Liver (tissue), 9 donors: ENCODE results near the gene SUGCT. TPM values are rescaled to one million over a fixed set of nuclear protein-coding genes. Genes with fewer than 3 reads are reported as not detected.

Experiments
- DNase-seq: peaks from one replicate; pipeline ENCODE4 v3.0.0-alpha.2; 2017; ENCODE audit warnings: low spot score
- H3K27ac ChIP-seq, 2 donors: one replicate each; pipeline ENCODE4 v1.7.0; 2013; ENCODE audit warnings: inconsistent platforms in 2 of 2, low read length in 2 of 2, control low read depth in 1 of 2, low read depth in 1 of 2, mild to moderate bottlenecking in 1 of 2
- H3K27me3 ChIP-seq, 4 donors: one replicate each; pipeline versions ENCODE4 v1.6.1 to v1.7.0; 2013; ENCODE audit warnings: low read length in 3 of 4, inconsistent platforms in 1 of 4, mild to moderate bottlenecking in 1 of 4, moderate library complexity in 1 of 4; ENCODE audit not compliant: control insufficient read depth in 4 of 4, insufficient read depth in 4 of 4
- H3K36me3 ChIP-seq, 4 donors: one replicate each; pipeline versions ENCODE4 v1.6.1 to v1.7.0; 2013; ENCODE audit warnings: low read length in 3 of 4, mild to moderate bottlenecking in 3 of 4, low read depth in 1 of 4, moderate library complexity in 1 of 4; ENCODE audit not compliant: control insufficient read depth in 4 of 4, insufficient read depth in 3 of 4
- H3K4me1 ChIP-seq, 4 donors: one replicate each; pipeline versions ENCODE4 v1.6.1 to v1.7.0; 2013; ENCODE audit warnings: low read length in 3 of 4, mild to moderate bottlenecking in 3 of 4, moderate library complexity in 1 of 4; ENCODE audit not compliant: control insufficient read depth in 4 of 4, insufficient read depth in 4 of 4
- H3K4me3 ChIP-seq, 3 donors: one replicate each; pipeline versions ENCODE4 v1.6.1 to v1.7.0; 2013; ENCODE audit warnings: low read length in 3 of 3, control low read depth in 1 of 3, low read depth in 1 of 3, mild to moderate bottlenecking in 1 of 3
- H3K9ac ChIP-seq, 2 donors: one replicate each; pipeline ENCODE4 v1.7.0; 2013; ENCODE audit warnings: low read length in 2 of 2, mild to moderate bottlenecking in 2 of 2, moderate library complexity in 2 of 2, control low read depth in 1 of 2, low read depth in 1 of 2
- H3K9me3 ChIP-seq, 4 donors: one replicate each; pipeline versions ENCODE4 v1.6.1 to v1.7.0; 2013; ENCODE audit warnings: low read length in 3 of 4; ENCODE audit not compliant: control insufficient read depth in 4 of 4
- ATF3 ChIP-seq: IDR thresholded peaks from 2 replicates; pipeline ENCODE4 v1.6.1; 2016; ENCODE audit warnings: antibody characterized with exemption
- EGR1 ChIP-seq, 2 donors: IDR thresholded peaks; 2 replicates each; pipeline ENCODE4 v1.6.1; 2016 to 2018; ENCODE audit warnings: antibody characterized with exemption in 2 of 2, low read depth in 2 of 2
- FOXA1 ChIP-seq: IDR thresholded peaks from 2 replicates; pipeline ENCODE4 v1.6.1; 2016; ENCODE audit warnings: antibody characterized with exemption
- FOXA2 ChIP-seq: IDR thresholded peaks from 2 replicates; pipeline ENCODE4 v1.6.1; 2016; ENCODE audit warnings: antibody characterized with exemption
- HNF4A ChIP-seq, 2 donors: conservative IDR thresholded peaks; 2 replicates each; pipeline ENCODE4 v1.6.1; 2016; ENCODE audit warnings: antibody characterized with exemption in 2 of 2, mild to moderate bottlenecking in 2 of 2
- HNF4G ChIP-seq: IDR thresholded peaks from 2 replicates; pipeline ENCODE4 v1.6.1; 2016; ENCODE audit warnings: antibody characterized with exemption
- JUND ChIP-seq, 2 donors: IDR thresholded peaks; 2 replicates each; pipeline ENCODE4 v1.6.1; 2016; ENCODE audit warnings: antibody characterized with exemption in 2 of 2
- NR2F2 ChIP-seq: IDR thresholded peaks from 2 replicates; pipeline ENCODE4 v1.6.1; 2016; ENCODE audit warnings: antibody characterized with exemption
- REST ChIP-seq: IDR thresholded peaks from 2 replicates; pipeline ENCODE4 v1.6.1; 2016; ENCODE audit warnings: antibody characterized with exemption, mild to moderate bottlenecking
- RXRA ChIP-seq, 2 donors: IDR thresholded peaks; 2 replicates each; pipeline ENCODE4 v1.6.1; 2017 to 2018; ENCODE audit warnings: antibody characterized with exemption in 2 of 2, mild to moderate bottlenecking in 1 of 2
- TAF1 ChIP-seq: conservative IDR thresholded peaks from 2 replicates; pipeline ENCODE4 v1.6.1; 2016; ENCODE audit warnings: antibody characterized with exemption, mild to moderate bottlenecking
- YY1 ChIP-seq: IDR thresholded peaks from 2 replicates; pipeline ENCODE4 v1.6.1; 2016; ENCODE audit warnings: antibody characterized with exemption, mild to moderate bottlenecking
- ZBTB33 ChIP-seq: IDR thresholded peaks from 2 replicates; pipeline ENCODE4 v1.6.1; 2016; ENCODE audit warnings: antibody characterized with exemption
- WGBS: extraction: QIAGEN DNeasy Blood & Tissue Kit; methylation state at CpG from one replicate; pipeline ENCODE4 v1.1.7; 2013; 5-methylcytosine and 5-hydroxymethylcytosine counted together
- polyA plus RNA-seq, 2 donors: library from polyadenylated mRNA; stranded (reverse) in 1 of 2; unstranded in 1 of 2; fragments of 200-250 nt in 1 of 2; fragments of >200 nt in 1 of 2; fragmentation: Nextera tagmentation in 1 of 2; extraction: Ambion mirVana in 1 of 2; gene quantifications; one replicate each; pipeline versions ENCODE4 v1.2.1 to v1.2.3, GENCODE V29; 2013 to 2015
- total RNA-seq, 2 donors: library from RNA; depleted of rRNA; stranded (reverse); fragments of >200 nt; gene quantifications; one replicate each; pipeline ENCODE4 v1.2.3, GENCODE V29; 2014
- TF ChIP-seq, protein P1 (sequence below): IDR thresholded peaks from 2 replicates; pipeline ENCODE4 v1.6.1; 2016; ENCODE audit warnings: antibody characterized with exemption
- donor health status: healthy.
- donor health status: healthy.
- donor health status: healthy.
- donor health status: healthy.
- donor health status: healthy.

The SUGCT gene
- total and polyA plus RNA-seq, 4 donors, result 6.2 to 11.9 (median 9.9) TPM

- 76% methylated on average over 1 of the region's 1 CpG for WGBS
- TF ChIP-seq YY1, result peak; percentile 35
- peak in 1 of 2 donors; percentile 21 for TF ChIP-seq HNF4A (conservative IDR thresholded peaks at IDR 0.05)
- no peak for TF ChIP-seq JUND (IDR thresholded peaks at IDR 0.05)
- no peak for DNase-seq
- Histone ChIP-seq H3K9me3 (peaks cover 0 to 7% (median 0%) of the 10 kb centered on the region in 4 donors), H3K4me1 (peaks cover 0 to 2% (median 0%) of the 10 kb centered on the region in 4 donors), H3K4me3 (no peak overlapping the region), H3K27me3 (no peaks in the 10 kb centered on the region), H3K27ac (no peak overlapping the region), H3K9ac (no peak overlapping the region), H3K36me3 (no peaks in the 10 kb centered on the region)
These were observed 302.7 kb downstream of the SUGCT start for GRCh38 chr7:40437498-40437897.

GRCh38 chr7:40437936-40438634 is 303.3 kb downstream of the SUGCT start:
- Histone ChIP-seq H3K4me3 (no peak overlapping the region), H3K9ac (no peak overlapping the region), H3K27me3 (no peaks in the 10 kb centered on the region), H3K9me3 (peaks cover 0 to 7% (median 0%) of the 10 kb centered on the region in 4 donors), H3K4me1 (peaks cover 0 to 2% (median 0%) of the 10 kb centered on the region in 4 donors), H3K36me3 (no peaks in the 10 kb centered on the region), H3K27ac (no peak overlapping the region)
- WGBS, result 92% methylated on average over 6 of the region's 6 CpGs
- TF ChIP-seq FOXA2, result no peak
- no peak for TF ChIP-seq EGR1 (IDR thresholded peaks at IDR 0.05; ENCODE audit: low read depth in 2 of 2)
- no peak for TF ChIP-seq TAF1
- no peak for TF ChIP-seq RXRA (IDR thresholded peaks at IDR 0.05)
- no peak for TF ChIP-seq YY1
- DNase-seq, result no peak

DNA sequence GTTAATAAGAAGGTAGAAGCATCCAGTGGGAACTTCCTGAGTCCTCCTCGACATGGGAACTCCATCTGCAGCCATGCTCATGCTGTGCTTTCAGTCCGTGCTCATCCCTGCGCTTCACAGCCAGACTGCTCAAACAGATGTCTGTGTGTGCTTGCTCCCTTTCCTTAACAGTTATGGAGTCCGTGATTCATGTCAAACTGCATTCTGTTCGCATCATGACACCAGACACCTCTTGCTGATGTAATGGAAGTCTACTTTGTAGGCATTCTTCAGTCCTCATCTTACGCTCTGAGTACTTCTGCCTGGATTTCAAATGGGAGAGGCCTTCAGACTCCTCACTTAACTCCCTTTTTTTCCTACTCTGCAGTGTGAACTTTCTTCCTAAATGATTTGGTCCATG is 304.9 kb downstream of the SUGCT start:
- H3K27me3 ChIP-seq, result no peaks in the 10 kb centered on the region
- peaks cover 0 to 7% (median 0%) of the 10 kb centered on the region in 4 donors for H3K9me3 ChIP-seq
- no peaks in the 10 kb centered on the region for H3K36me3 ChIP-seq
- no peak overlapping the region for H3K4me3 ChIP-seq
- 97% methylated on average over 6 of the region's 6 CpGs for WGBS
- H3K27ac ChIP-seq, result no peak overlapping the region
- peaks cover 0 to 2% (median 0%) of the 10 kb centered on the region in 4 donors for H3K4me1 ChIP-seq
- no peak overlapping the region for H3K9ac ChIP-seq
- DNase-seq, result no peak
- TF ChIP-seq NR2F2, result no peak
- no peak for TF ChIP-seq YY1
- no peak for TF ChIP-seq RXRA (IDR thresholded peaks at IDR 0.05)
- TF ChIP-seq HNF4G, result no peak
- no peak for TF ChIP-seq ATF3
- TF ChIP-seq ZBTB33, result no peak
- TF ChIP-seq JUND (IDR thresholded peaks at IDR 0.05), result no peak
- TF ChIP-seq FOXA1, result no peak
- no peak for TF ChIP-seq REST
- no peak for TF ChIP-seq FOXA2
- TF ChIP-seq, protein P1, sequence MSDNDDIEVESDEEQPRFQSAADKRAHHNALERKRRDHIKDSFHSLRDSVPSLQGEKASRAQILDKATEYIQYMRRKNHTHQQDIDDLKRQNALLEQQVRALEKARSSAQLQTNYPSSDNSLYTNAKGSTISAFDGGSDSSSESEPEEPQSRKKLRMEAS, result no peak
